ENCODE measurements around the gene CRY2.

- TF ChIP-seq CTCF (conservative IDR thresholded peaks at IDR 0.05 in 1 of 2, IDR thresholded peaks at IDR 0.05 in 1 of 2; ENCODE audit: extremely low read depth in 1 of 2, insufficient read depth in 1 of 2, low read depth in 1 of 2, low read length in 2 of 2): no peak
- no peak for TF ChIP-seq EZH2 (IDR thresholded peaks at IDR 0.05; ENCODE audit: borderline replicate concordance, low read length)
Measured at GRCh38 chr11:45832811-45833441, 14.3 kb upstream of the CRY2 start.
